Erythroblast (primary cell): Measurements from ENCODE around the gene ITGAV.

Experiments used
- DNase-seq, 2 experiments: peaks; one replicate each; lab custom pipeline; 2025; lab: John Stamatoyannopoulos, UW
- GATA1 ChIP-seq: IDR thresholded peaks from 2 replicates; pipeline ENCODE4 v1.6.1; 2011; ENCODE audit warnings: low read depth, mild to moderate bottlenecking, control low read depth, low read length, moderate library complexity
- POLR2A ChIP-seq: IDR thresholded peaks from 2 replicates; pipeline ENCODE4 v1.6.1; 2011; ENCODE audit warnings: mild to moderate bottlenecking, low read length

The ITGAV gene

GRCh38 chr2:186590350-186590758 is 498 bp downstream of the ITGAV start:
- no peak for TF ChIP-seq GATA1
- no peak for TF ChIP-seq POLR2A
- DNase-seq = no peak

DNA sequence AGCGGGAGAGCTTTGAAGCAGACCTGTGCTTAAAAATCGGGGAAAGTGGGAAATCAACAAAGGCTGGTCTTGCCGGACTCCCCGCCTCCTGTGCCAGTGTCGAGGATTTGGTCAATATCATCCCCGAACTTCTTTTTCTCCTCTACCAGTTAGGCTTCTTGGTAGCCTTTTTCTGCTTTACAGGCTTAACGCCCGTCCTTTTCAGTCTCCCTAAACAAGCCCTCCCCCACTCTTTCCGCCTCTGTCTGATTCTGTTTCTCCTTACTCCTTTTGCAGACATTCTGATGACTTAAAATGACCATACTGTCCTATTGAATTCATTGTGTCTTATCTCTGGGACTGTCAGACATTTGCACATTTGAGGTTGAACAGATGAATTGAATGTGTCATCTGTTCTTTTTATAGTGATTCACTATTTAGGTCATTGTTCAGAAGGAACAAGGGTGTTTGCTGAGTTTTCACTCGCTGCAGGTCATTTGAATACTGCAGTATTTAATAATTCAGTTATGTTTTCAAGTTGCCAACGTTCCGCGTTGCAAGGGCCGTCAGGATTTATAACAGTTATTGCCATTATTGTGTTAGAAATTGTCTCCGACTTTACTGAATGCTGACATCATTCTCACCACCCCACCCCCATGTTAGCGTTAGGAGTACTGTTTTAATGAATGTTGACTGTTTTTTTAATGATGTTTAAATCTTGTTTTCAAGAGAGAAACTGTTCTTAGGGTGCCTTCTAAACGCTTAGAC is 1.1 kb downstream of the ITGAV start:
- DNase-seq = peak; percentile 61 to 75
- TF ChIP-seq POLR2A (peak; percentile 70), GATA1 (no peak)

DNA sequence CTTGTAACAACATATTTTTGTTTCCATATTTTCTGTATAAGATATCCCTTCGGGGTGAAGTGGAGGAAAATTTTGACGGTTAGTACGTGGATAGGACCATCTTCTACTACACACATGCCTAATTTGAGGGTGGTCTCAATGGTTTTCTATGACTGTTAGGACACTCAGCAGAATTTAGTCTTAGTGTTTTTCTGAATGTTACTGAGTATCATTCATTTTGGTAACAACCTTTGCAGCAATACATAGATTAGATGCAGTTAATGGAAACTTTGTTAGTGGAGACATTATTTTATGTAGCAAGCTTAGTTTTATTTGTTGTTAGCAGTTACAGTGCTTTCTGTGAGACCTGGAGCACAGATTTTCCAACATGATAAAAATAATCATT is 1.6 kb downstream of the ITGAV start:
- TF ChIP-seq GATA1 = no peak
- TF ChIP-seq POLR2A = no peak
- peak in 1 of 2 experiments; percentile 41 for DNase-seq

- TF ChIP-seq GATA1 (no peak), POLR2A (no peak)
- peak; percentile 8 to 12 for DNase-seq
These were observed 2.5 kb downstream of the ITGAV start for GRCh38 chr2:186592137-186592875.

GRCh38 chr2:186593523-186593922 is 3.7 kb downstream of the ITGAV start:
- DNase-seq = no peak
- TF ChIP-seq GATA1 = no peak
- TF ChIP-seq POLR2A = no peak

DNA sequence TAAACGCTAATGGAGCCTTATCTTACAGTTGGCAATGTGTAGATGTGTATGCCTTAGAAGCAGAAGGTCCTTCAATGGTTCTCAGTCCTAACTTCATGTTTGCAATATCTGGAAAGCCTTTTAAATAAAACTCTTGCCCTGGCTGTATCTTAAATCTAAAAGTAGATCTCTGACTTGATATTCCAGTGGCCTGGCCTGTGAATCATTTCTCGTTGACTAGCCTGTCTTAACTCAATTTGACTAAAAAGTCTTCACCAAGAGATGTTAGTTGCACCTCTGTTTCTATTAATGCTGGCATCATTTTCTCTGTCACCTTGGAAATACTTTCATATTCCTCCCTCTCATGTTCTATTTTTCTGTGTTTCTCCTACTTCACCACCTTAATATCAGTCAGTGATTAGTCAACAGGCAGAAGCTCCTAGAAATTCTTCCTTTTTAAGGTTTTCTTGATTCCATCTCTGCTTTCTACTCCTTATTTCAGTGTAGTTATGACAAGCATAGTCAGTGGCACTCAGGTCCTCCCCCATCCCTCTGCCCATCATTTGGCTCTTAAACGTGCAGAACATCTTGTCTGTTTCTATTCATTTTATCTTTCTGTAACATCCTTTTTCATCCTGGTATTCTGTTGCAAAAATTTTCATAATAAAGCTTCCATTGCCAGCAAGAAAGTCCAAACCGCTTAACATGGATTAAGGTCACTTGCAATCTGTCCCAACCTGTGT is 4.3 kb downstream of the ITGAV start:
- TF ChIP-seq POLR2A (peak; percentile 20), GATA1 (no peak)
- no peak for DNase-seq

GRCh38 chr2:186595219-186595618 is 5.4 kb downstream of the ITGAV start:
- DNase-seq = peak; percentile 19 to 21
- no peak for TF ChIP-seq GATA1
- TF ChIP-seq POLR2A = no peak

DNA sequence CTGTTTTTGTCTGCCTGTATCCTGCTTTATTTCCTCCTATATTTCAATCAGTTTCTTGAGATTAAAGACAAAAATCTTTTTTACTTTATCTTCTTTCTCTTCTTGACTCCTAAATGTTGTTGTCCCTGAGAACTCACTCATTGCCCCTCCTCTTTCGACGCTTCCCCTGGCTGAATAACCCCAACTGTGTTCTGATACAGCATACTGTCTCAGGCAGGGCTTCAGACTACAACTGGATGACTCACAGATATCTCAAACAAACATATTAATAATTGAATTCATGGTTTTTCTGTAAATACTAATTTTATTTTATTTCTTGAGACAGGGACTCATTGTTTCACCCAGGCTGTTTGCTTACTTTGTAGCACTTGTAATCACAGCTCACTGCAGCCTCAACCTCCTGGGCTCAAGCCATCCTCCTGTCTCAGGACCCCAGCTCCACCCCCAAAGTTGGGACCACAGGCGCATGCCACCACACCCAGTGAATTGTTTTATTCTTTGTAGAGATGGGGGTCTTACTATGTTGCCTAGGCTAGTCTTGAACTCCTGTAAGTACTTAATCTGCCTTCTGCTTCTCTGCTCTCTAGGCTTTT is 9.4 kb downstream of the ITGAV start:
- DNase-seq = no peak
- TF ChIP-seq GATA1 = no peak
- no peak for TF ChIP-seq POLR2A

GRCh38 chr2:186603286-186603685 is 13.4 kb downstream of the ITGAV start:
- TF ChIP-seq GATA1 = no peak
- no peak for TF ChIP-seq POLR2A
- DNase-seq = no peak

GRCh38 chr2:186605041-186605440 is 15.2 kb downstream of the ITGAV start:
- DNase-seq = no peak
- TF ChIP-seq POLR2A (no peak), GATA1 (no peak)

DNA sequence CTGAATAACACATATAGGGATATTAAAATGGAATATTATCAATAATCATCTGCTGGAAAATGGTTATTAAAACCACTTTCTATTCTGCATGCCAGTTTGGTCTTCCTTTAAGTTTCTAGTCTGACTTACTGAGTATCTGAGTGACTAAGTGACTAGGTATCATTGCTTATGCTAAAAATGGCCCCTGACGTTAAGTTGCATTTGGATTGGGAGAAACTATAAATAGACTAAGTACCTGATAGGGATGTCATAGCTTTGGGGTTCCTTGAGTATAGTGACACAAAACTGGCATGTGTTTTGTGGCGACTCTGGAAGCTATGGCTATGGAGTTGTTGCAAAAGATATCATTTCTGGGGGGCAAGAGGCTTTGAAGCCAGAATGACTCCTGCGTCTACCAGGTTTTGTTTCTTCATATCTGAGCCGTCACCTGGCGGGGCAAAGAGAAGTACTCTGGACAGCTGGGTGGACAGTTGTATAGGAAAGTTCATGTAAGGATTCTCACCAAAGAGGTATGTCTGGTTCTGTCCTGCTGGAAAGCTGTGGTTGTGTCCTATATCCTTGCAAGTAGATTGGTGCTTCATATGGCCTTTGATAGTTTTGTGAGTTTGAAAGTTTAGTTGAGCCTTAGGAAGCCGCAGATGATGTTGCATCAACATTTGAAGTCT is 17.9 kb downstream of the ITGAV start:
- no peak for DNase-seq
- TF ChIP-seq GATA1 = no peak
- TF ChIP-seq POLR2A = no peak

- TF ChIP-seq GATA1 (no peak), POLR2A (no peak)
- DNase-seq = peak in 1 of 2 experiments; percentile 35
These were observed 20.9 kb downstream of the ITGAV start for GRCh38 chr2:186610785-186611184.

DNA sequence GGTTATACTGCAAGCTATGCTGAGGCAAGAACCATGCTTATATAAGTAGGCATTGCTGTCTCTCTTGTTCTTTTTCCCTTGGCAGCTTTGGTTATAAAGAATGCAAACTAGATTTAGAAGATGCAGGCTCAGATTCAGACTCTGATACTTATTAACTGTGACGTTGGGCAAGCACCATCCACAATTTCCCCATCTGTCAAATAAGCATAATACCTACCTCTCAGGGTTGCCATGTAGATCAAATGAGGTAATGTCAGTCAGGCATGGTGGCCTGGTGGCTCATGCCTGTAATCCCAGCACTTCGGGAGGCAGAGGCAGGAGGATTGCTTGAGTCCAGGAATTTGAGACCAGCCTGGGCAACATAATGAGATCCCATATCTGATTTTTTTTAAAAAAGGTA is 21.7 kb downstream of the ITGAV start:
- DNase-seq = no peak
- TF ChIP-seq GATA1 = no peak
- no peak for TF ChIP-seq POLR2A

- DNase-seq = no peak
- TF ChIP-seq POLR2A (no peak), GATA1 (no peak)
These were observed 22.2 kb downstream of the ITGAV start for GRCh38 chr2:186612026-186612425.
